K562 (cell line): ENCODE results near the gene HCST. TPM values are rescaled to one million over a fixed set of nuclear protein-coding genes. Genes with fewer than 3 reads are reported as not detected.
A peak's percentile ranks its signal among the peaks of the same experiment; 100 is the strongest.

ENCODE experiments used
- ATAC-seq: fragments of 200-7000 bp; cut with Tn5 transposase; 3 replicates; pipeline ENCODE4 v1.9.1; 2020; ENCODE audit warnings: moderate library complexity
- BruUV-seq: library from RNA; stranded (reverse); fragments of 400-500 nt; replicated peaks from 2 replicates; lab custom pipeline; 2021; lab: Mats Ljungman, UMichigan
- CTCF ChIA-PET: fragments of 300-600 bp; formaldehyde crosslinking; extraction: SDS; loops from one replicate; lab custom pipeline; 2021; ENCODE audit warnings: low intra/inter-chr PET ratio; lab: Yijun Ruan, JAX
- POLR2A ChIA-PET: fragments of 300-600, 350-650 bp; sonication (Branson Sonifier 250); formaldehyde crosslinking; extraction: SDS; loops from one replicate; lab custom pipeline; 2021; ENCODE audit warnings: antibody characterized with exemption, inconsistent platforms; lab: Yijun Ruan, JAX
- DNase-seq, 4 experiments: peaks; one replicate each; pipeline versions ENCODE4 v3.0.0 to v3.0.0-alpha.2; 2011 to 2018; ENCODE audit warnings: low spot score in 3 of 4, mixed read lengths in 3 of 4; ENCODE audit errors: extremely low read depth in 1 of 4
- FAIRE-seq: peaks from 2 replicates; lab custom pipeline; 2011; peaks lifted over from hg19 to GRCh38; lab: Jason Lieb, UNC
- H2AFZ ChIP-seq: 2 replicates; pipeline ENCODE4 v1.6.0; 2011; ENCODE audit warnings: low read depth, low read length, control low read depth, inconsistent platforms
- H3K27ac ChIP-seq: fragments of 200-600 bp; 3 replicates; pipeline ENCODE4 v1.8.0; 2011; ENCODE audit warnings: low read depth, mild to moderate bottlenecking, control low read depth, inconsistent platforms, low read length, moderate library complexity, mixed read lengths; ENCODE audit errors: extremely low read depth
- H3K27me3 ChIP-seq, 2 experiments: fragments of 300-600 bp in 1 of 2; 2 replicates in 1 of 2; 3 replicates in 1 of 2; pipeline versions ENCODE4 v1.6.0 to v1.8.0; 2011; ENCODE audit warnings: inconsistent platforms in 2 of 2, low read length in 2 of 2, mild to moderate bottlenecking in 1 of 2, mixed read lengths in 1 of 2, moderate library complexity in 1 of 2; ENCODE audit not compliant: control insufficient read depth in 2 of 2, insufficient read depth in 2 of 2
- H3K36me3 ChIP-seq: fragments of 300-600 bp; 3 replicates; pipeline ENCODE4 v1.8.0; 2011; ENCODE audit warnings: mild to moderate bottlenecking, low read length, inconsistent platforms; ENCODE audit not compliant: control insufficient read depth, insufficient read depth
- H3K4me1 ChIP-seq, 2 experiments: fragments of 200-600 bp in 1 of 2; replicated peaks in 1 of 2; 2 replicates in 1 of 2; 3 replicates in 1 of 2; pipeline versions ENCODE4 v1.5.1 to v1.8.0; 2011; ENCODE audit warnings: inconsistent platforms in 2 of 2, low read length in 2 of 2, mild to moderate bottlenecking in 1 of 2, mixed read lengths in 1 of 2, moderate library complexity in 1 of 2; ENCODE audit not compliant: control insufficient read depth in 2 of 2, insufficient read depth in 2 of 2
- H3K4me2 ChIP-seq: 2 replicates; pipeline ENCODE4 v1.6.1; 2011; ENCODE audit warnings: low read length, control low read depth, inconsistent platforms, mixed read lengths; ENCODE audit not compliant: insufficient read depth
- H3K4me3 ChIP-seq: fragments of 200-600 bp; sonication (generic), shearing (Covaris generic); 2 replicates; pipeline ENCODE4 v1.5.1; 2016; ENCODE audit warnings: control low read depth, inconsistent platforms
- H3K79me2 ChIP-seq: fragments of 200-600 bp; 3 replicates; pipeline ENCODE4 v1.8.0; 2011; ENCODE audit warnings: low read length, inconsistent platforms; ENCODE audit not compliant: control insufficient read depth, insufficient read depth
- H3K9ac ChIP-seq, 2 experiments: 2 replicates each; pipeline versions ENCODE4 v1.6.0 to v1.6.1; 2011; ENCODE audit warnings: low read depth in 2 of 2, low read length in 2 of 2, control low read depth in 1 of 2, inconsistent platforms in 1 of 2, mild to moderate bottlenecking in 1 of 2, mixed read lengths in 1 of 2; ENCODE audit not compliant: insufficient read depth in 1 of 2
- H3K9me1 ChIP-seq: one replicate; pipeline ENCODE4 v1.6.0; 2011; ENCODE audit warnings: inconsistent platforms, mild to moderate bottlenecking, low read length, moderate library complexity; ENCODE audit not compliant: control insufficient read depth, insufficient read depth
- H3K9me3 ChIP-seq: replicated peaks from 2 replicates; pipeline ENCODE4 v1.5.1; 2011; ENCODE audit warnings: low read depth, low read length, inconsistent platforms; ENCODE audit not compliant: control insufficient read depth, insufficient read depth
- H4K20me1 ChIP-seq: replicated peaks from 2 replicates; pipeline ENCODE4 v1.6.1; 2011; ENCODE audit warnings: low read length, inconsistent platforms, mixed read lengths; ENCODE audit not compliant: control insufficient read depth, insufficient read depth
- SNIP1 ChIP-seq: fragments of 450-650 bp; IDR thresholded peaks from 2 replicates; pipeline ENCODE4 v1.7.1; 2017; ENCODE audit warnings: low read depth, mild to moderate bottlenecking
- WGBS: fragments of 100-300 bp; shearing (Covaris generic); methylation state at CpG from one replicate; pipeline ENCODE4 v1.1.6; 2016; ENCODE audit warnings: low coverage, mixed read lengths; ENCODE audit not compliant: insufficient coverage; ENCODE audit errors: missing lambda C conversion rate; 5-methylcytosine and 5-hydroxymethylcytosine counted together
- in situ Hi-C: fragments of 300-500 bp; cut with MboI; formaldehyde crosslinking; loops from 4 replicates; pipeline ENCODE4 v1.15.0; 2018; ENCODE audit warnings: inconsistent platforms, mixed read lengths
- intact Hi-C: fragments of 100-400 bp; cut with micrococcal nuclease; formaldehyde crosslinking; loops from 2 replicates; pipeline ENCODE4 v1.14.2; 2022
- polyA plus RNA-seq, 8 experiments: library from polyadenylated mRNA; depleted of rRNA in 4 of 8; stranded (reverse) in 5 of 8; unstranded in 3 of 8; fragments of >200 nt; fragmentation: Nextera tagmentation in 2 of 8; fragmentation: Illumina TruSeq in 1 of 8; extraction: Ambion mirVana in 2 of 8; extraction: Trizol in 1 of 8; gene quantifications; 2 replicates each; pipeline versions ENCODE4 v1.2.1 to v1.2.3, GENCODE V29; 2011 to 2014; ENCODE audit warnings: inconsistent platforms in 1 of 8, missing spikeins in 1 of 8
- total RNA-seq, 7 experiments: library from RNA; depleted of rRNA in 6 of 7; stranded (reverse); fragments of >200 nt in 6 of 7; fragmentation: Illumina TruSeq in 2 of 7; extraction: Trizol in 2 of 7; gene quantifications; 2 replicates each; pipeline versions ENCODE4 v1.2.1 to v1.2.3, GENCODE V29; 2011 to 2021; ENCODE audit warnings: low replicate concordance in 1 of 7
- TF ChIP-seq, protein P1 (sequence below): IDR thresholded peaks from 3 replicates; pipeline ENCODE4 v1.6.1; 2011; ENCODE audit warnings: borderline replicate concordance, mild to moderate bottlenecking, moderate library complexity; ENCODE audit not compliant: insufficient read length; ENCODE audit errors: extremely low read depth
- TF ChIP-seq, protein P2 (sequence below), 2 experiments: fragments of 450-650 bp; formaldehyde crosslinking in 1 of 2; IDR thresholded peaks; 2 replicates each; pipeline versions ENCODE4 v1.4.0 to v1.6.1; 2014 to 2020; ENCODE audit warnings: mild to moderate bottlenecking in 2 of 2, borderline replicate concordance in 1 of 2, low read depth in 1 of 2

HCST gene
- total and polyA plus RNA-seq, 9 of the 15 experiments (the other 6 are each of a cell fraction or from before 2014, with no cell fraction given): 0.29 to 1.9 (median 0.95) TPM; not detected in 2

DNA sequence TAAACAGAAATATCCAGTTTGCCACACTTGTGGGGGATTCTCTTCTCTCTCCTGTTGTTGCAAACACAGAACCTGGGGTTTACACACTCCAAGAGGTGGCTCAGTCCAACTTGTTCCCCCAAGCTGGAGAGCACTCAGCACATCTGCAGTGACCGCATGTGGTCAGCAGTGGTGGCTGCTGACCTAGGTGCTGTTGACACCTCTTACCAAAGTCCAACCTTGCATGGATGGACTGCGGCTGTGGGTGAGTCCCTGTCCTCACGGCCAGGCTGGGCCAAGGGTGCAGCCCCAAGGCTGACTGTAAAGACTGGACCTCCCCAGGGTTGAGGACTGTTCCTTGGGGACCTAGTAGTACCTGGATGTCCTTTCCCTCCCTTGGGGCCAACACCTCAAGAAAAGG is 39.9 kb downstream of the HCST start:
- DNase-seq (no peak), ATAC-seq (no peak), FAIRE-seq (no peak)
- Histone ChIP-seq H3K27me3 (peaks cover 38 to 76% of the 10 kb centered on the region in 2 experiments), H3K4me3 (no peak overlapping the region), H3K4me1 (peaks cover 0 to 26% of the 10 kb centered on the region in 2 experiments; a peak in 3 of 5 replicates), H3K79me2 (no peaks in the 10 kb centered on the region), H2AFZ (no peak overlapping the region), H3K36me3 (no peaks in the 10 kb centered on the region), H3K9ac (no peak overlapping the region; a peak in 1 of 4 replicates), H3K27ac (no peak overlapping the region), H3K4me2 (no peak overlapping the region), H3K9me1 (no peaks in the 10 kb centered on the region), H4K20me1 (peaks cover 13% of the 10 kb centered on the region; the same call in 1 of the 2 replicates), H3K9me3 (no peaks in the 10 kb centered on the region)
- 10% methylated on average over 3 of the region's 3 CpGs for WGBS
- intact Hi-C loops: no loop called here
- CTCF ChIA-PET: no interaction called here
- no peak for TF ChIP-seq SNIP1
- TF ChIP-seq, protein P1, sequence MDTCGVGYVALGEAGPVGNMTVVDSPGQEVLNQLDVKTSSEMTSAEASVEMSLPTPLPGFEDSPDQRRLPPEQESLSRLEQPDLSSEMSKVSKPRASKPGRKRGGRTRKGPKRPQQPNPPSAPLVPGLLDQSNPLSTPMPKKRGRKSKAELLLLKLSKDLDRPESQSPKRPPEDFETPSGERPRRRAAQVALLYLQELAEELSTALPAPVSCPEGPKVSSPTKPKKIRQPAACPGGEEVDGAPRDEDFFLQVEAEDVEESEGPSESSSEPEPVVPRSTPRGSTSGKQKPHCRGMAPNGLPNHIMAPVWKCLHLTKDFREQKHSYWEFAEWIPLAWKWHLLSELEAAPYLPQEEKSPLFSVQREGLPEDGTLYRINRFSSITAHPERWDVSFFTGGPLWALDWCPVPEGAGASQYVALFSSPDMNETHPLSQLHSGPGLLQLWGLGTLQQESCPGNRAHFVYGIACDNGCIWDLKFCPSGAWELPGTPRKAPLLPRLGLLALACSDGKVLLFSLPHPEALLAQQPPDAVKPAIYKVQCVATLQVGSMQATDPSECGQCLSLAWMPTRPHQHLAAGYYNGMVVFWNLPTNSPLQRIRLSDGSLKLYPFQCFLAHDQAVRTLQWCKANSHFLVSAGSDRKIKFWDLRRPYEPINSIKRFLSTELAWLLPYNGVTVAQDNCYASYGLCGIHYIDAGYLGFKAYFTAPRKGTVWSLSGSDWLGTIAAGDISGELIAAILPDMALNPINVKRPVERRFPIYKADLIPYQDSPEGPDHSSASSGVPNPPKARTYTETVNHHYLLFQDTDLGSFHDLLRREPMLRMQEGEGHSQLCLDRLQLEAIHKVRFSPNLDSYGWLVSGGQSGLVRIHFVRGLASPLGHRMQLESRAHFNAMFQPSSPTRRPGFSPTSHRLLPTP: no peak
- TF ChIP-seq, protein P2, sequence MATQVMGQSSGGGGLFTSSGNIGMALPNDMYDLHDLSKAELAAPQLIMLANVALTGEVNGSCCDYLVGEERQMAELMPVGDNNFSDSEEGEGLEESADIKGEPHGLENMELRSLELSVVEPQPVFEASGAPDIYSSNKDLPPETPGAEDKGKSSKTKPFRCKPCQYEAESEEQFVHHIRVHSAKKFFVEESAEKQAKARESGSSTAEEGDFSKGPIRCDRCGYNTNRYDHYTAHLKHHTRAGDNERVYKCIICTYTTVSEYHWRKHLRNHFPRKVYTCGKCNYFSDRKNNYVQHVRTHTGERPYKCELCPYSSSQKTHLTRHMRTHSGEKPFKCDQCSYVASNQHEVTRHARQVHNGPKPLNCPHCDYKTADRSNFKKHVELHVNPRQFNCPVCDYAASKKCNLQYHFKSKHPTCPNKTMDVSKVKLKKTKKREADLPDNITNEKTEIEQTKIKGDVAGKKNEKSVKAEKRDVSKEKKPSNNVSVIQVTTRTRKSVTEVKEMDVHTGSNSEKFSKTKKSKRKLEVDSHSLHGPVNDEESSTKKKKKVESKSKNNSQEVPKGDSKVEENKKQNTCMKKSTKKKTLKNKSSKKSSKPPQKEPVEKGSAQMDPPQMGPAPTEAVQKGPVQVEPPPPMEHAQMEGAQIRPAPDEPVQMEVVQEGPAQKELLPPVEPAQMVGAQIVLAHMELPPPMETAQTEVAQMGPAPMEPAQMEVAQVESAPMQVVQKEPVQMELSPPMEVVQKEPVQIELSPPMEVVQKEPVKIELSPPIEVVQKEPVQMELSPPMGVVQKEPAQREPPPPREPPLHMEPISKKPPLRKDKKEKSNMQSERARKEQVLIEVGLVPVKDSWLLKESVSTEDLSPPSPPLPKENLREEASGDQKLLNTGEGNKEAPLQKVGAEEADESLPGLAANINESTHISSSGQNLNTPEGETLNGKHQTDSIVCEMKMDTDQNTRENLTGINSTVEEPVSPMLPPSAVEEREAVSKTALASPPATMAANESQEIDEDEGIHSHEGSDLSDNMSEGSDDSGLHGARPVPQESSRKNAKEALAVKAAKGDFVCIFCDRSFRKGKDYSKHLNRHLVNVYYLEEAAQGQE (IDR thresholded peaks at IDR 0.05; ENCODE audit: borderline replicate concordance): peak; percentile 30; the same call in 1 of the 2 replicates
- TF ChIP-seq, protein P2 (CRISPR knock-in tag; IDR thresholded peaks at IDR 0.05; ENCODE audit: low read depth): no peak
- POLR2A ChIA-PET: interaction anchor here (1.5 kb wide), 1 partner anchor 16 kb away, joined by 3 read pairs; no protein-coding TSS in a partner anchor
- no TSS peak for BruUV-seq
- in situ Hi-C loops: no loop called here
